NCI-H1048 (cell line): Measurements from ENCODE around the gene NOP53.
"Not testable (repeated sequence)": the region's sequence is repeated elsewhere in the genome, so short reads cannot be mapped to it uniquely, and the experiment has no call there.

Experiments used
- DNase-seq: peaks from one replicate; lab custom pipeline; 2025; lab: John Stamatoyannopoulos, UW

The NOP53 gene

DNA sequence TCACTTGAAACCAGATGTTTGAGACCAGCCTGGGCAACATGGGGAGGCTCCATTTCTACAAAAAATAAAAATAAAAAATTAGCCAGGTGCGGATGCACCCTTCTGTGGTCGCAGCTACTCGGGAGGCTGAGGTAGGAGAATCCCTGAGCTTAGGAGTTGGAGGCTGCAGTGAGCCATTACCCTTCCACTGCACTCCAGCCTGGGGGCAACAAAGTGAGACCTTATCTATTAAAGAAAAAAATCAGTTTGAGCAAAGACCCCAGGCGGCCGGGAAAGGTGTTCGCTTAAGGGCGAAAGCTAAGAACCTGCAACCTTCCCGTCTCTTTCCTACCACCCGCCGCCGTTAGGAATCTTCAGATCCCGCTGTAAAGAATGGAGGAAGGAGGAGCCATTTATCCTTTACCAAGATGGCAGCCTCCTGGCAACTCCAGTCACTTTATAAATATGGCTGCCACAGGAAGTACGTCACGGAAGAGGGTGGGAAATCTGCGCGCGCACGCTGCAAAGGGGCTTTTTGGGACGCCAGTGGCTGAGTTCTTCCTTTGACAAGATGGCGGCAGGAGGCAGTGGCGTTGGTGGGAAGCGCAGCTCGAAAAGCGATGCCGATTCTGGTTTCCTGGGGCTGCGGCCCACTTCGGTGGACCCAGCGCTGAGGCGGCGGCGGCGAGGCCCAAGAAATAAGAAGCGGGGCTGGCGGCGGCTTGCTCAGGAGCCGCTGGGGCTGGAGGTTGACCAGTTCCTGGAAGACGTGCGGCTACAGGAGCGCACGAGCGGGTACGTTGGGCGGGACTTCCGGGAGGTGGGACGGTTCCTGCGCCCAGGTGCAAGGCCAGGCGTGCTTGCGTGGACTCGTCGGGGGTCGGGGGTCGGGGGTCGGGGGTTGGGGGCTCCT is at the start of gene NOP53:
Gene NOP53, plus strand, starts transcription at position 537 of the 892 bp plus-strand sequence. Its CDS starts 14 bp downstream, at position 551.
- peak; percentile 86 for DNase-seq

GRCh38 chr19:47696635-47697034 is 48.7 kb upstream of the NOP53 start:
- no peak for DNase-seq

DNA sequence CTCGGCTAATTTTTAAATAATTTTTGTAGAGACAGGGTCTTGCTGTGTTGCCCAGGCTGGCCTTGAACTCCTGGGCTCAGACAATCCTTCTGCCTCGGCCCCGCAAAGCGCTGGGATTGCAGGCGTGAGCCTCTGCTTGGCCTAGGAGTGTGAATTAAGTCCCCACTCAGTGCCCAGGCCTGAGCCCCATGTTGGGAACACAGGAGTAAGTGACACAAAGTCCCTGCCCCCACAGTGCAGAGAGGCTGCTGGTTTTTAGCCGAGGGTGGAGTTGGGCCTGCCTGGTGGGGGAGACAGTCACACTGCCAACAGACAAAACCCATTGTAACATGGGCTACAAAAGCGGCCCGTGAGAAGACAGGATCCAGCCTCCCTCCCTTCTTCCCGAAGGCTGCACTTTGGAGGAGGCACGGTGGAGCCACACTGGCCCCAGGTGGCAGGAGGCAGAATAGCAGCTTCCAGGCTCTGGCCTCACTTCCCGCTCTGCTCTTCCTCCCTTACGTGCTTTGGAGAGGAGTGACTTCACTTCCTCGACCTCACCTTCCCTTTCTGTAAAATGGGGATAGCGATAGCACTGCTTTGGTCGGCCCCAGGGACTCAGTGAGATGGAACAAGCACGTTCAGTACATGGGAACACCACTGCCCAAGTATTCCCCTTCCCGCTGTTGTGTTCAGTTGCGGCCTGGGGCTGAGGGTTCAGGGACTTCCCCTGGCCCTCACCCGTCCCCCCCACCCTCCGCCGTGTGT is 47.3 kb upstream of the NOP53 start:
- peak; percentile 26 for DNase-seq

GRCh38 chr19:47698631-47699359 is 46.6 kb upstream of the NOP53 start:
- no peak for DNase-seq

DNA sequence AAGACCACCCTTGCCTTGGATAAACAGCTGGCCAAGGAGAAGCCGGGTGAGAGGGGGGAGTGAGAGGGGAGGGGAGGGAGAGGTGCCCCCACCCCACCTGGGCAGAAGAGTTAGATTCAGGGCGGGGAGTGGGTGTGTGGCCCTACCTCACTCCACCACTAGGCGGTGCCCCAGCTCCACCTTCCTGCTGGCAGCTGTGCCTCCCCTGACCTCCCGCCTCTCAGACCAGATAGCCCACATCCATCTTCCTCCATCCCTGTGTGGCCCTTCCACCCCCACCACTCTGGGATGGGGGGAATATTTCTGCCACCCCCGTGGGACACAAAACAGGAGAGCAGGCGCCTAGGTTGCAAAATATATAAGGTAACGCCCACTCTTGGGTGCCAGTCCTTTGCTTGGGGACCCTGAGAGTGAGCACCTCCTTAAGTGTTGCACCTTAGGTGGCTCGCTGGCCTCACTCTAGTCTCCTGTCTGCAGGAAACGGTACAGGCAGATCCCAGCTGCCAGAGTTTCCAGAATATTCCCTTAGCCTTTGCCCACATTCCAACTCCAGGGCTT is 45.9 kb upstream of the NOP53 start:
- no peak for DNase-seq

DNA sequence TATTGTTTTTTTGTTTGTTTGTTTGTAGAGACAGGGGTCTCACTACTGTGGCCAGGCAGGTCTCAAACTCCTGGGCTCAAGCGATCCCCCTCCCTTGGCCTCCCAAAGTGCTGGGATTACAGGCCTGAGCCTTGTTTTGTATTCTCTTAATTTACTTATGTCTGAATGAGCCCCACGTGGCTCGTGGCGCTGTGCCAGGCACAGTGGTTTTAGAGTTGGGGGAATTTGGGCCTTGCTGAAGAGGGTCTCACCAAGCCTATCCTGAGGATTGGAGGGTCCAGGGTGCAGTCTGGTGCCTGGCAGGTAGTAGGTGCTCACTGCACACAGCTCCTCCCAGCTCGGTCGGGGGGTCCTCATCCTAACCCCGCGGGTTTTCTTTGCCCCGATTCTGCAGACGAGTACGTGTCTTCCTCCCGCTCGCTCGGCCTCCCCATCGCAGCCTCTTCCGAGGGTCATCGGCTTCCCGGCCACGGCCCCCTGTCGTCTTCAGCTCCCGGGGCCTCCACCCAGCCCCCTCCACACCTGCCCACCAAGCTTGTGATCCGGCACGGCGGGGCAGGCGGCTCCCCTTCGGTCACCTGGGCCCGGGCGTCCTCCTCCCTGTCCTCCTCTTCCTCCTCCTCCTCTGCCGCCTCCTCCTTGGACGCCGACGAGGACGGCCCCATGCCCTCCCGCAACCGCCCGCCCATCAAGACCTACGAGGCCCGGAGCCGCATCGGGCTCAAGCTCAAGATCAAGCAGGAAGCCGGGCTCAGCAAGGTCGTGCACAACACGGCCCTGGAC is 44.2 kb upstream of the NOP53 start:
- DNase-seq, result no peak

GRCh38 chr19:47701717-47702552 is 43.4 kb upstream of the NOP53 start:
- no peak for DNase-seq

DNA sequence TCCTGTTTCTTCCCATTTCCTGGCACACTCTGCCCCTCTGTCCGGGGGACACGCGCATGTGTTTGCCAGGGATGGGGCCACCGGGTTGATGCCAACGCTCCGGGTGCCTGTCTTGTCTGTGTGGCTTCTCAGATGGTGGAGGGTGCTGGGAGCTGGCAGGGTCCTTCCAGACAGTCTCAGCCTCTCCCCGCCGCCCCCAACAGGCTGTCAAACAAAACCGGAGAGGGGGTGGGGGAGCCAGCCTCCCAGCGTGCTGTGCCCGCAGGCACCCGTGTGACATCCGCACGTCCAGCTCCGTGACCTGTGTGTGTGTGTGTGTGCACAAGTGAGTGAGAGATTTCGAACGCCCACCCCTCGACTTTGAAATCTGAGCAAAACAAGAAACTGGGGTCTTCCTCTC is 42.7 kb upstream of the NOP53 start:
- no peak for DNase-seq

- DNase-seq, result no peak
Measured at GRCh38 chr19:47703301-47703700, 42.0 kb upstream of the NOP53 start.

GRCh38 chr19:47704024-47704423 is 41.3 kb upstream of the NOP53 start:
- DNase-seq, result no peak

GRCh38 chr19:47704656-47705055 is 40.7 kb upstream of the NOP53 start:
- no peak for DNase-seq

GRCh38 chr19:47707135-47707925 is 38.0 kb upstream of the NOP53 start:
- DNase-seq, result peak; percentile 53

DNA sequence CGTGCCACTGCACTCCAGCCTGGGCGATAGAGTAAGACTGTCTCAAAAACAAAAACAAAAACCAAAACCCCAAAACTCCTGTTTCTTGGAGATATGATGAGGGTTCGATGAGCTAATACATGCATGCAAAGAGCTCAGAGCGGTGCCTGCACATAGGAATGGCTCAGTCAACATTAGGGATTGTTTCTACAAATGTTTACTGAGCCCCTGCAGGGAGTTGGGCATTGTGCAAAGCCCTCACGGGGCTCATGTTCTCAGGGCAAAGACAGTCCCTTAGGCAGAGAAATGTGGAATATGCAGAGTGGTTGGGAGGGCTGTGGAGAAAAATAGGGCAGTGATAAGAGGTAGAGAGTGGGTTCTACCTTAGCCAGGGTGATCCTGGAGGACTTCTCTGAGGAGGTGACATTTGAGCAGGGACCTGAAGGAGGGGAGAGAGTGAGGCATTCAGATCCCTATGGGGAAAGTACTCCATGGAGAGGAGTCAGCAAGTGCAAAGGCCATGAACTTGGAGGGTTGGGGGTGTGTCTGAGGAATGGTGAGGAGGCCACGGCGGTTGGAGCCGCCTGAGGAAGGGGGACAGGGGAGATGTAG is 33.6 kb upstream of the NOP53 start:
- DNase-seq, result no peak

DNA sequence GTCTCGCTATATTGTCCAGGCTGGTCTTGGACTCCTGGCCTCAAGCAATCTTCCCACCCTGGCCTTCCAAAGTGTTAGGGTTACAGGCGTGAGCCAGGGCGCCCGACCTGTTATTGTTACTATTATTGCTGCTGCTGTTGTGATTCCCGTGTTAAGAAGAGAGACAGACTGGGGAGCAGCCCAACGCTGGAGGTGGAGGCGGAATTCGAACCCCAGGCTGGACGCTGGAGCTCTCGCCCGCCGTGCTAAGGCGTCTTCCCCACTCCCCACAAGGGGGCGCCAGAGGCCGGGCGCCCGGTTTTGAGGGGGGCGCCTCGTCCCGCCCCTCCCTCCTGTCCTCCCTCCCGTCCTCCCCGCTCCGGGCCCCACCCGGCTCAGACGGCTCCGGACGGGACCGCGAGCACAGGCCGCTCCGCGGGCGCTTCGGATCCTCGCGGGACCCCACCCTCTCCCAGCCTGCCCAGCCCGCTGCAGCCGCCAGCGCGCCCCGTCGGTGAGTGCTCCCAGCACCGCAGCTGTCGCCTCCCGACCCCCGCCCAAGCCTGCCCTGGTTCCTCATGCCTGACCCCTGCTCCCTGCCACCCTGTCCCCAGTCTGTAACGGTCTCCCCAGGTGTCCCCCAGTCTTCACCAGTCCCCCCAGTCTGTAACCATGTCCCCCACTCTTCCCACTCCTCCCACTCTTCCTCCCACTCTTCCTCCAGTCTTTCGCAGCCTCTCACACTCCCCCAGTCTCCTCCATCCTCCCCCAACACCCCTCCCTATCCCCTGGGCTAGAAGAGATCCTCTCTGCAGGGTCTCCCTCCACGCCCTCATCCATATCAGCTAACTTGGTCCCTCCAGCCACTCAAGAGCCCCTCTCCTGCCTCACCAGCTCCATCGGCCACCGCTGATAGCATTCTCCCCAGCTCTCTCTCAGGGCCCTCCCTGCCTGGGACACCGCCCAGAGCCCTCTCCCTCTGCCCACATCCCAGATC is 32.0 kb upstream of the NOP53 start, which contains the start of gene EHD2:
Gene EHD2, plus strand, starts transcription at position 377 of the 976 bp plus-strand sequence. CDS start 3,191 bp downstream, outside the sequence.
- DNase-seq, result no peak

DNA sequence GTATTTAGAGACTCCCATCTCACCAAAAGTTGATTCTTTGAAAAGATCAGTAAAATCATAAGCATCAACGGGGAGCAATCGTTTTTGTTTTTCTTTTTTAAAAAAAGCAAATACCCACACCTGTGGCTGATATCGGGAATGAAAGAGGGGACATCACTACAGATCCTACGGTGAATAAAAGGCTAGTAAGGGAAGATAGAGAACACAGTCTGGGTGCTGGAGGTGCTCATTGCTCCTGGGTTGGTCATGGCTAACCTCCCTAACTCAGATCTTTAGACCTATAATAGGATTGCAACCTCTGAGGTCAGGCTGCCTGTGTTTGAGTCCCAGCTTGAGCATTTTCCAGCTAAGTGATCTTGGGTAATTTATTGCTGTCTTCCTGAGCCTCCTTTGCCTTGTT is 31.0 kb upstream of the NOP53 start:
- DNase-seq, result no peak

DNA sequence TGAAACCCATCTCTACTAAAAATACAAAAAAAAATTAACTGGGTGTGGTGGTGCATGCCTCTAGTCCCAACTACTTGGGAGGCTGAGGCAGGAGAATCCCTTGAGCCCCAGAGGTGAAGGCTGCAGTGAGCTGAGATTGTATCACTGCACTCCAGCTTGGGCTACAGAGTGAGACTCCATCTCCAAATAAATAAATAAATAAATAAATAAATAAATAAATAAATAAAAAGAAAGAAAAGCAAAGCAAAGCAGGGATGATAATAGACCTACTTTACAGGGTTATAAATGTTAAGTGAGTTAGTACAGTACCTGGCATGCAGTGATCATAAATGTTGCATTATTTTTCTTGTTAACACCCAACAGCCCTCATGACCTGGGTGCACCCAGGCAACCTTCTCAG is 30.5 kb upstream of the NOP53 start:
- DNase-seq, result not testable (repeated sequence)

DNA sequence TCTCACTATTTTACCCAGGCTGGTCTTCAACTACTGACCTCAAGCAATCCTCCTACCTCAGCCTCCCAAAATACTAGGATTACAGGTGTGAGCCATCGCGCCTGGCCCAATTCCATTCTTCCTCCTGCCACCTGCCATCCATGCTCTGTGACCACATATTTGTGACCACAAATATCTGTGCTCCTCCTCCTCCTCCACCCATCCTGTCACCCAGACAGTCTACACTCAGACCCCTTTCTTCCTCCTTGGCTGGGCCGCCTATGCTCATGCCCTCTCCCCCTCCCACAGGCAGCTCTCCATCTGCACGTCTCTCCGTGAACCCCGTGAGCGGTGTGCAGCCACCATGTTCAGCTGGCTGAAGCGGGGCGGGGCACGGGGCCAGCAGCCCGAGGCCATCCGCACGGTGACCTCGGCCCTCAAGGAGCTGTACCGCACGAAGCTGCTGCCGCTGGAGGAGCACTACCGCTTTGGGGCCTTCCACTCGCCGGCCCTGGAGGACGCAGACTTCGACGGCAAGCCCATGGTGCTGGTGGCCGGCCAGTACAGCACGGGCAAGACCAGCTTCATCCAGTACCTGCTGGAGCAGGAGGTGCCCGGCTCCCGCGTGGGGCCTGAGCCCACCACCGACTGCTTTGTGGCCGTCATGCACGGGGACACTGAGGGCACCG is 28.9 kb upstream of the NOP53 start:
- no peak for DNase-seq
